Hepatocyte (in vitro differentiated cells): ENCODE data around the gene KIF26B.

ENCODE experiments used
- CTCF ChIP-seq: fragments of 200-600 bp; sonication (generic); IDR thresholded peaks from 2 replicates; pipeline ENCODE4 v1.5.1; 2016; ENCODE audit warnings: antibody characterized with exemption, mild to moderate bottlenecking; ENCODE audit not compliant: poor library complexity
- EZH2 ChIP-seq: fragments of 200-600 bp; sonication (generic); IDR thresholded peaks from 2 replicates; pipeline ENCODE4 v1.6.1; 2016; ENCODE audit warnings: antibody characterized with exemption, mild to moderate bottlenecking, borderline replicate concordance
- EZH2phosphoT487 ChIP-seq: fragments of 200-600 bp; sonication (generic); IDR thresholded peaks from one replicate; pipeline ENCODE4 v1.6.1; 2018; ENCODE audit warnings: antibody characterized with exemption, mild to moderate bottlenecking, low read depth, moderate library complexity; ENCODE audit not compliant: unreplicated experiment, severe bottlenecking

DNA sequence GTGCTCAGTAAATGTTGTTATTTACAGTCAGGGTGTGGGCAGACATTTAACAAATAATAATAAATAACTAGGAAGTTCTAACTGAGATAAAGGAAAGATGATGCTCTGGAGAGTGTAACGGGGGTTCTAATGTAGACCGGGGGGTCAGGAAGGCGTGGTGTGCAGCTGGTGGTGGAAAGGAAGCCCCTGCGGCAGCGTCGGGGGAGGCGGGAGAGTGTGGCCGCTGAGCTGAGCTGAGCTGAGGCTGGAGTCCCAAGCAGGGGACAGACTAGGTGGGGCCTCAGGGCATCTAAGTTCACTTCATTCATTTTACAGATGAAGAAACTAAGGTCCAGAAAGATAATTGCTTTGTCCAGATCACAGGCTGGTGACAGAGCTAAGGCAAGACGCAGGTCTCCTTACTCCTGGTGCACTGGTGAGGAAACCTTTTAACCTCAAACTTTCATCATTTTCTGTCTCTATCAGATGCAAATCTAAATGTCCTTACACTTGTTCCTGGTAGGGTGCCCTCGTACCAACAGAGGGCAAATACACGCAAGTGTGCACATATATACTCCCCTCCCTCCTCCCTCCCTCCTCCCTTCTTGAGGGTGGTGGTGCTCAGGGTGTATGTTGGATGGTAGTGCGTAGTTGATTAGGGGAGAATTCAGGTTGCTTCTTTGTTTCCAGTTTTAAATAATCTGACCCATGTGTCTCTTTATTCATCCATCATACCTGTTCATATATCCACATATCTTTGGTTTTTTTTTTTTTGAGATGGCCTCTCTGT, 44.1 kb downstream of the KIF26B start:
- TF ChIP-seq EZH2 (no peak), CTCF (no peak), EZH2phosphoT487 (no peak)
